HG02884 (cell line): ENCODE measurements around the gene ZC3H10.
"Not testable (repeated sequence)": the region's sequence is repeated elsewhere in the genome, so short reads cannot be mapped to it uniquely, and the experiment has no call there.

ENCODE experiments used
- ATAC-seq: cut with Tn5 transposase; IDR thresholded peaks from one replicate; pipeline ENCODE4 v1.9.1; 2021; ENCODE audit warnings: mild to moderate bottlenecking, moderate library complexity; ENCODE audit not compliant: unreplicated experiment

ZC3H10 gene

GRCh38 chr12:56153678-56154065, 35.6 kb downstream of the ZC3H10 start:
- no peak for ATAC-seq

- ATAC-seq: no peak
These were observed 36.2 kb downstream of the ZC3H10 start for GRCh38 chr12:56154246-56154771.

GRCh38 chr12:56154818-56155217, 36.8 kb downstream of the ZC3H10 start:
- ATAC-seq: no peak

- ATAC-seq: no peak
These were observed 37.3 kb downstream of the ZC3H10 start for GRCh38 chr12:56155256-56155845.

- not testable (repeated sequence) for ATAC-seq
These were observed 38.6 kb downstream of the ZC3H10 start for GRCh38 chr12:56156464-56157200.

- ATAC-seq: peak; percentile 21
These were observed 39.3 kb downstream of the ZC3H10 start for GRCh38 chr12:56157201-56158028.

GRCh38 chr12:56158029-56158925, 40.2 kb downstream of the ZC3H10 start, which contains the start of gene MYL6:
TSS of gene MYL6 (plus strand) at chr12:56158359. CDS start at chr12:56158402, 43 bp downstream.
- peak; percentile 86 for ATAC-seq

GRCh38 chr12:56158926-56159461, 40.9 kb downstream of the ZC3H10 start:
- no peak for ATAC-seq

- ATAC-seq: no peak
These were observed 41.6 kb downstream of the ZC3H10 start for GRCh38 chr12:56159482-56160192.

- no peak for ATAC-seq
These were observed 42.2 kb downstream of the ZC3H10 start for GRCh38 chr12:56160193-56160763.

- no peak for ATAC-seq
These were observed 43.0 kb downstream of the ZC3H10 start for GRCh38 chr12:56160894-56161689.

- ATAC-seq: no peak
These were observed 43.8 kb downstream of the ZC3H10 start for GRCh38 chr12:56161690-56162351.

GRCh38 chr12:56162468-56163290, 44.6 kb downstream of the ZC3H10 start:
- no peak for ATAC-seq

- no peak for ATAC-seq
These were observed 45.7 kb downstream of the ZC3H10 start for GRCh38 chr12:56163533-56164344.

GRCh38 chr12:56164345-56164729, 46.3 kb downstream of the ZC3H10 start:
- no peak for ATAC-seq

- no peak for ATAC-seq
These were observed 47.3 kb downstream of the ZC3H10 start for GRCh38 chr12:56165369-56165768.
